Breast epithelium (tissue), 3 donors: ENCODE measurements around the gene PHYKPL.

Experiments
- CTCF ChIP-seq, 3 donors: fragments of 450-650 bp; IDR thresholded peaks; one replicate each; pipeline ENCODE4 v1.5.1; 2016 to 2017; ENCODE audit warnings: antibody characterized with exemption in 3 of 3, mild to moderate bottlenecking in 3 of 3, moderate library complexity in 3 of 3
- POLR2A ChIP-seq: fragments of 450-650 bp; IDR thresholded peaks from one replicate; pipeline ENCODE4 v1.6.1; 2016; ENCODE audit warnings: antibody characterized with exemption, mild to moderate bottlenecking, moderate library complexity

GRCh38 chr5:178227138-178227659 is 5.4 kb downstream of the PHYKPL start:
- no peak for TF ChIP-seq POLR2A
- TF ChIP-seq CTCF (IDR thresholded peaks at IDR 0.05), result no peak
